CMK (cell line): ENCODE results near the gene FAM193B.

Source experiments
- DNase-seq: peaks from one replicate; pipeline ENCODE4 v3.0.0-alpha.2; 2010; ENCODE audit warnings: low read depth

FAM193B gene

DNA sequence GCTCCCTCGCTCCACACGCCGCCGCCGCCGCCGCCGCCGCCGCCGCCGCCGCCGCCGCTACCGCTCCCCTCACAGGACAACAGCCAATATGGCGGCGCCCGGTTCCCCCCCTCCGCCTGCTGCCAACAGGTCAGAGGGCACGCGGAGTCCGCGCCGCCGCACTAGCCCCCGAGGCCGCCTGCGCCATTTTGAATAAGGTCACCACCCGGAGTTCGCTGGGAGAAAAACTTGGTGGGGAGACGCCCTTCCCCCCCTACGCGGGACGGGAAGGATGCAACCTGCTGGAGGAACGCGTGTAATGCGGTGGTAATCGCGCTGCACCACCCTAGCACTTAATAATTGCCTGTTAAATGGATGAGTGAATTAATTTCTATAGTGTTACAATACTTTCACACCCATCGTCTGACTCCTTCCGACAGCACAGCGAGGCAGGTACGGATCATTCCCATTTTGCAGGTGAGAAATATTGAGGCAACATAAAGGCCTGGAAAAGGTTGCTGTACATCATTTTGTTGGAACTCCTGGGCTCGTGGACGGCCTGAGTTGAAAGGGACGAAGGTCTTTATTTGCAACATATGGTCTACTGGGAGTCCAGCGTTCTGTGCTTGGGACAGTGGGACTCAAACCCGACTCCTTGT is at the start of gene FAM193B:
Gene FAM193B, minus strand, starts transcription at position 90 of the 638 bp plus-strand sequence. CDS start 105 bp downstream, outside the sequence.
- peak; percentile 62 for DNase-seq

- no peak for DNase-seq
Measured at GRCh38 chr5:177604116-177604521, 49.8 kb upstream of the FAM193B start.

GRCh38 chr5:177603631-177604030 is 49.3 kb upstream of the FAM193B start:
- no peak for DNase-seq

- no peak for DNase-seq
Measured at GRCh38 chr5:177602458-177602830, 48.1 kb upstream of the FAM193B start.

- no peak for DNase-seq
Measured at GRCh38 chr5:177601577-177602457, 47.5 kb upstream of the FAM193B start.

- no peak for DNase-seq
Measured at GRCh38 chr5:177601126-177601525, 46.8 kb upstream of the FAM193B start.

DNA sequence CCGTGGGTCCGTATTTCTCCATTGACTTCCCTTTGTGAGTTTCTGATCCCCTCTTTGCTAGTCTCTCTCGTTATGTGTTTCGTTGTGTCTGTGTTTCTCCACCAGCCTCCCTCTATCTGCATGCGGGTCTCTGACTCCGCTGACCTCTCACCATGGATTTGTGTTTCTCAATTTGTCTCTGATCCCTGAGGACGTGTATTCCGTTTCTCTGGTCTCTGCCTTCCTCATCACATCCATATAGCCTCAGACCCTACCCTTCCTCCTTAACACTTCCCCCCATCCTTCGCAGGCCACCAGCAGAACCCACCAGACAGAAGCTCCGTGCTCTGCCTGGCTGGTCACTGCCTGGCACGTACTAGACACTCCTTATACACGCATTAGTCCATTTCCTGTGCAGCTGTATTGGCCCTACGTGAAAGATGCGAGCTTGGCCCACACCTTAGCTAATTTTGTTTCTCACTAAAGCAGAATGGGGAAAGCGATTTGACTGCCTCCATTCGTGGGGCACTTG is 46.2 kb upstream of the FAM193B start:
- no peak for DNase-seq

GRCh38 chr5:177599731-177600507 is 45.6 kb upstream of the FAM193B start, which contains the start of gene B4GALT7:
Gene B4GALT7 (plus strand): TSS chr5:177600132. CDS start chr5:177600211, 79 bp downstream.
- no peak for DNase-seq

GRCh38 chr5:177598477-177598876 is 44.1 kb upstream of the FAM193B start:
- no peak for DNase-seq

- no peak for DNase-seq
Measured at GRCh38 chr5:177596775-177597238, 42.4 kb upstream of the FAM193B start.

- DNase-seq = no peak
Measured at GRCh38 chr5:177595991-177596774, 41.8 kb upstream of the FAM193B start.

GRCh38 chr5:177595026-177595585 is 40.7 kb upstream of the FAM193B start:
- DNase-seq = no peak

- no peak for DNase-seq
Measured at GRCh38 chr5:177594071-177594470, 39.7 kb upstream of the FAM193B start.

DNA sequence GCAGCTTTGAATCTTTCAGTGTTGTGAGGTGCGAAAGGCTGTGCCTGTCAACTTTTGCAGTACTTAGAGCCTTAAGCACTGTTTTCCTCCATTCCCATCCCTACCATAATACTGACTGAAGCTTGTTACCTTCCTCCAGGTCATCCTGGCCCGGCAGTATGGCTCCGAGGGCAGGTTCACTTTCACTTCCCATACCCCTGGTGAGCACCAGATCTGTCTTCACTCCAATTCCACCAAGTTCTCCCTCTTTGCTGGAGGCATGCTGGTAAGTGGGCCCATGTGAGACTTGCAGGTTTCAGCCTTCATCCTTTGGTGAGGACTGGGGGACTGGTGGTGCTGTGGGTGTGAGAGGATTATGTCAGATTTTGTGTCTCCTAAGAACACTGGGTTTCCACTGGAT is 39.1 kb upstream of the FAM193B start:
- DNase-seq = no peak

DNA sequence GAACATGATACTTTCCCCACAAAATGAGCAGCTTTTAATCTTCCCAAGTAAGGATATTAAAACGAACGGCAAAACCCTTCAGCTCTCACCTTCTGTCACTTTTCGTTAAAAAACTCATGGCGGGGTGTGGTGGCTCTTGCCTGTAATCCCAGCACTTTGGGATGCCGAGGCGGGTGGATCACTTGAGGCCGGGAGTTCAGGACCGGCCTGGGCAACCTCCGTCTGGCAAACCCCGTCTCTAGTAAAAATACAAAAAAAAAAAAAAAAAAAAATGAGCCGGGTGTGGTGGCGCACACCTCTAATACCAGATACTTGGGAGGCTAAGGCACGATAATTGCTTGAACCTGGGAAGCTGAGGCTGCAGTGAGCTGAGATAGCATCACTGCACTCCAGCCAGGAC is 38.5 kb upstream of the FAM193B start:
- no peak for DNase-seq

- peak; percentile 50 for DNase-seq
Measured at GRCh38 chr5:177592010-177592834, 37.9 kb upstream of the FAM193B start, which contains the start of gene TMED9. Gene TMED9 (plus strand): TSS chr5:177592203. CDS start chr5:177592215, 12 bp downstream.

- no peak for DNase-seq
Measured at GRCh38 chr5:177591690-177592009, 37.3 kb upstream of the FAM193B start.

DNA sequence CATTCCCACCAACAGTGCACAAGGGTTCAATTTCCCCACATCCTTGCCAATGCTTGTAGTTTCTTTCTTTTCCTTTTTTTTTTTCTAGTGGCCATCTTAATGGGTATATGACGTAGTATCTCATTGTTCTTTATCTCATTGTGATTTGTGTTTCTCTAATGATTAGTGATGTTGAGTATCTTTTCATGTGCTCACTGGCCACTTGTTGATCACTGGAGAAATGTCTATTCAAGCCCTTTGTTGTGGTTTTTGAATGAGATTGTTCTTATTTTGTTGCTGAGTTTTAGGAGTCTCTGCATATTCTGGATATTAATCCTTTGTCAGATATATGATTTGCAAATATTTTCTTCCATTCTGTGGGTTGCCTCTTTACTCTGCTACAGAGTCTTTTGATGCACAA is 36.0 kb upstream of the FAM193B start:
- DNase-seq = no peak

- no peak for DNase-seq
Measured at GRCh38 chr5:177588413-177588909, 34.1 kb upstream of the FAM193B start.

GRCh38 chr5:177578316-177578715 is 24.0 kb upstream of the FAM193B start:
- DNase-seq = no peak
